ENCODE data around the gene VPS72. TPM values are rescaled to one million over a fixed set of nuclear protein-coding genes. Genes with fewer than 3 reads are reported as not detected.

VPS72 gene
- total RNA-seq, 1 experiment from 2014 or later, result 75.1 TPM

GRCh38 chr1:151133018-151133806 lies 56.8 kb downstream of the VPS72 start:
- H3K4me2 ChIP-seq (ENCODE audit: low read length), result no peak overlapping the region
- no peaks in the 10 kb centered on the region for H3K9me2 ChIP-seq (replicated peaks; ENCODE audit: low read length)
- H2AFZ ChIP-seq (ENCODE audit: low read length), result no peak overlapping the region
- H3K79me2 ChIP-seq (ENCODE audit: low read length), result no peaks in the 10 kb centered on the region
- DNase-seq (no peak), ATAC-seq (no peak)
- no peaks in the 10 kb centered on the region for H3F3A ChIP-seq (ENCODE audit: low read length, unreplicated experiment)
- H3K4me3 ChIP-seq (ENCODE audit: low read length), result no peak overlapping the region
- CTCF ChIA-PET, result no interaction called here
- no peaks in the 10 kb centered on the region for H4K20me1 ChIP-seq (ENCODE audit: low read length)
- H3K36me3 ChIP-seq (ENCODE audit: low read depth, low read length), result no peaks in the 10 kb centered on the region
- intact Hi-C loops (cut with micrococcal nuclease), result no loop called here
- no TSS peak for BruUV-seq (replicated peaks)
- H3K27ac ChIP-seq (ENCODE audit: low read length), result no peak overlapping the region
- POLR2A ChIA-PET (ENCODE audit: unreplicated experiment), result no interaction called here
- no peaks in the 10 kb centered on the region for H3K4me1 ChIP-seq (ENCODE audit: insufficient read depth, low read length)
- H3K9me3 ChIP-seq (ENCODE audit: low read length), result no peaks in the 10 kb centered on the region
- H3K27me3 ChIP-seq (ENCODE audit: low read length), result no peaks in the 10 kb centered on the region
- no peak overlapping the region for H3K9ac ChIP-seq (ENCODE audit: low read length)
- TF ChIP-seq CTCF (conservative IDR thresholded peaks at IDR 0.05; ENCODE audit: low read depth, low read length), result no peak
- TF ChIP-seq EZH2phosphoT487 (IDR thresholded peaks at IDR 0.05; ENCODE audit: borderline replicate concordance, low read length), result no peak
- no peak for TF ChIP-seq EZH2 (IDR thresholded peaks at IDR 0.05; ENCODE audit: low read length, unreplicated experiment)

DNA sequence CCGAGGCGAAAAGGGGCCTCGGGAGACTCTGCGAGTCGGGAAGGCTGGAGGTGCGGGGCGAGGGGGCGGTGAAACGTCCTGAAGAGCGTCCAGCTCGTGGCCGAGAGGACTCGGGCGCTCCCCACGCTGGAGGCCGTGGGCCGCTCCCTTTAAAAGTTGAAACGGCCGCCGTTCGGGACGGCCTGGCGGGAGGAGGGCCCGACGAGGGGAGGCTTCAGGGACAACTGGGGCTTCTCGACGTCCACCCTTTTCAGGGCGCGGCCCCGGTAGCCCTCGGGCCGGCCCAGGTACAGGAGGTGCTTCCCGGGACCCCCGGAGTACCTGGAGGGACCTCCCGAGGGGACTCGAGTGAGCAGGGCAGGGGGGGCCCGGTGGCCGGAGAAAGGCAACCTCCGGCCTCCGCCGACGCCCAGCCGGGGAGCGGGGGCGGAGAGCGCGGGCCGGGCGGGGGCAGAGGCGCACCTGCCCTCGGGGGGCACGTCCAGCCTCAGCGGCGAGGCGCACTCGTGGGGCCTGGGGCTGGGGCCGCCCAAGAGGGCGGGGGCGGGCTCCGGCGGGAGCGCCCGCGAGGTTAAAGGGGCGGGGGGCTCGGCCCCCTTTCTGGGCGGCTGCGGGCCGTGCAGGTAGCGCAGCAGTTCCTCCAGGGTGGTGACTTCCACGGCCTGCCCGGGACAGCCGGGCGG lies 57.5 kb downstream of the VPS72 start:
- CTCF ChIA-PET, result no interaction called here
- POLR2A ChIA-PET (ENCODE audit: unreplicated experiment), result no interaction called here
- intact Hi-C loops (cut with micrococcal nuclease), result no loop called here
- Histone ChIP-seq H3K4me3 (ENCODE audit: low read length) (no peak overlapping the region), H3K4me2 (ENCODE audit: low read length) (no peak overlapping the region), H3K9me2 (replicated peaks; ENCODE audit: low read length) (no peaks in the 10 kb centered on the region), H3K27ac (ENCODE audit: low read length) (no peak overlapping the region), H3K27me3 (ENCODE audit: low read length) (no peaks in the 10 kb centered on the region), H3K36me3 (ENCODE audit: low read depth, low read length) (no peaks in the 10 kb centered on the region), H3K9ac (ENCODE audit: low read length) (no peak overlapping the region), H2AFZ (ENCODE audit: low read length) (no peak overlapping the region), H3K79me2 (ENCODE audit: low read length) (no peaks in the 10 kb centered on the region), H3K9me3 (ENCODE audit: low read length) (no peaks in the 10 kb centered on the region), H3K4me1 (ENCODE audit: insufficient read depth, low read length) (no peaks in the 10 kb centered on the region), H4K20me1 (ENCODE audit: low read length) (no peaks in the 10 kb centered on the region), H3F3A (ENCODE audit: low read length, unreplicated experiment) (no peaks in the 10 kb centered on the region)
- BruUV-seq (replicated peaks), result no TSS peak
- ATAC-seq (no peak), DNase-seq (no peak)
- TF ChIP-seq EZH2 (IDR thresholded peaks at IDR 0.05; ENCODE audit: low read length, unreplicated experiment), result no peak

GRCh38 chr1:151131701-151132334 lies 58.2 kb downstream of the VPS72 start:
- no peak for DNase-seq
- Histone ChIP-seq H4K20me1 (ENCODE audit: low read length) (no peaks in the 10 kb centered on the region), H3K9ac (ENCODE audit: low read length) (no peak overlapping the region), H2AFZ (ENCODE audit: low read length) (no peak overlapping the region), H3K4me2 (ENCODE audit: low read length) (no peak overlapping the region), H3K9me2 (replicated peaks; ENCODE audit: low read length) (no peaks in the 10 kb centered on the region), H3F3A (ENCODE audit: low read length, unreplicated experiment) (no peaks in the 10 kb centered on the region), H3K4me3 (ENCODE audit: low read length) (no peak overlapping the region), H3K27me3 (ENCODE audit: low read length) (no peaks in the 10 kb centered on the region), H3K27ac (ENCODE audit: low read length) (no peak overlapping the region), H3K79me2 (ENCODE audit: low read length) (no peaks in the 10 kb centered on the region), H3K36me3 (ENCODE audit: low read depth, low read length) (no peaks in the 10 kb centered on the region), H3K4me1 (ENCODE audit: insufficient read depth, low read length) (no peaks in the 10 kb centered on the region), H3K9me3 (ENCODE audit: low read length) (no peaks in the 10 kb centered on the region)
- no peak for ATAC-seq
- intact Hi-C loops (cut with micrococcal nuclease), result no loop called here
- CTCF ChIA-PET, result no interaction called here
- BruUV-seq (replicated peaks), result no TSS peak
- no peak for TF ChIP-seq EZH2 (IDR thresholded peaks at IDR 0.05; ENCODE audit: low read length, unreplicated experiment)
- no peak for TF ChIP-seq EZH2phosphoT487 (IDR thresholded peaks at IDR 0.05; ENCODE audit: borderline replicate concordance, low read length)
- no peak for TF ChIP-seq CTCF (conservative IDR thresholded peaks at IDR 0.05; ENCODE audit: low read depth, low read length)
- POLR2A ChIA-PET (ENCODE audit: unreplicated experiment), result no interaction called here

Data from PC-3 (cell line).